HG02943 (cell line): ENCODE data around the gene NPAS3.

Experiments
- ATAC-seq: cut with Tn5 transposase; IDR thresholded peaks from one replicate; pipeline ENCODE4 v1.9.1; 2021; ENCODE audit warnings: mild to moderate bottlenecking, low read depth, moderate library complexity; ENCODE audit not compliant: unreplicated experiment

NPAS3 gene

GRCh38 chr14:33790996-33791395 lies 852.3 kb downstream of the NPAS3 start:
- ATAC-seq = no peak

GRCh38 chr14:33792009-33792719 lies 853.5 kb downstream of the NPAS3 start:
- peak; percentile 56 for ATAC-seq

- peak; percentile 65 for ATAC-seq
Observed at GRCh38 chr14:33792720-33793368, 854.2 kb downstream of the NPAS3 start.

- no peak for ATAC-seq
Observed at GRCh38 chr14:33793398-33794110, 854.9 kb downstream of the NPAS3 start.

GRCh38 chr14:33794791-33795305 lies 856.2 kb downstream of the NPAS3 start:
- no peak for ATAC-seq

- ATAC-seq = no peak
Observed at GRCh38 chr14:33796356-33796755, 857.7 kb downstream of the NPAS3 start.

GRCh38 chr14:33799705-33800570 lies 861.3 kb downstream of the NPAS3 start:
- ATAC-seq = no peak

GRCh38 chr14:33800735-33801163 lies 862.1 kb downstream of the NPAS3 start:
- ATAC-seq = no peak

- ATAC-seq = no peak
Observed at GRCh38 chr14:33802737-33803136, 864.1 kb downstream of the NPAS3 start.

- ATAC-seq = no peak
Observed at GRCh38 chr14:33805593-33805992, 866.9 kb downstream of the NPAS3 start.

GRCh38 chr14:33806905-33807304 lies 868.2 kb downstream of the NPAS3 start:
- ATAC-seq = no peak

- ATAC-seq = no peak
Observed at GRCh38 chr14:33808187-33808586, 869.5 kb downstream of the NPAS3 start.

GRCh38 chr14:33809396-33809981 lies 870.8 kb downstream of the NPAS3 start:
- ATAC-seq = no peak

GRCh38 chr14:33810308-33810707 lies 871.6 kb downstream of the NPAS3 start:
- no peak for ATAC-seq

GRCh38 chr14:33811721-33812120 lies 873.0 kb downstream of the NPAS3 start:
- ATAC-seq = no peak

GRCh38 chr14:33812181-33812580 lies 873.5 kb downstream of the NPAS3 start:
- no peak for ATAC-seq

- ATAC-seq = no peak
Observed at GRCh38 chr14:33812601-33813000, 873.9 kb downstream of the NPAS3 start.

- ATAC-seq = no peak
Observed at GRCh38 chr14:33814010-33814409, 875.3 kb downstream of the NPAS3 start.

GRCh38 chr14:33833706-33834465 lies 895.2 kb downstream of the NPAS3 start:
- no peak for ATAC-seq
